Measurements from ENCODE around the gene ZNRF3. TPM values are rescaled to one million over a fixed set of nuclear protein-coding genes. Genes with fewer than 3 reads are reported as not detected.
"Not testable (repeated sequence)": the region's sequence is repeated elsewhere in the genome, so short reads cannot be mapped to it uniquely, and the experiment has no call there.

The ZNRF3 gene
- polyA plus RNA-seq, 6 donors from 2014 or later = 0.09 to 0.23 (median 0.17) TPM; not detected in 2

- peaks cover 0 to 21% (median 7%) of the 10 kb centered on the region in 7 donors for H3K9me3 Mint-ChIP-seq
- DNase-seq (peak; percentile 37), ATAC-seq (ENCODE audit: low read depth in 2 of 2) (peak; percentile 98 to 99)
- H3K27me3 Mint-ChIP-seq = peaks cover 2 to 20% (median 18%) of the 10 kb centered on the region in 3 donors
- not testable (repeated sequence) for H3K4me1 Mint-ChIP-seq, H3K36me3 Mint-ChIP-seq, H3K4me3 Mint-ChIP-seq
- H3K27ac Mint-ChIP-seq = peak overlapping the region in 3 of 6 donors; percentile 27 to 65 (median 44)
Measured at GRCh38 chr22:28868389-28868788, 15.0 kb upstream of the ZNRF3 start.

- Mint-ChIP-seq H3K9me3 (peaks cover 0 to 21% (median 7%) of the 10 kb centered on the region in 7 donors), H3K27ac (no peak overlapping the region), H3K4me1 (no peaks in the 10 kb centered on the region), H3K27me3 (peaks cover 0 to 12% (median 7%) of the 10 kb centered on the region in 3 donors), H3K36me3 (no peaks in the 10 kb centered on the region), H3K4me3 (no peak overlapping the region)
- ATAC-seq (ENCODE audit: low read depth in 2 of 2) (no peak), DNase-seq (no peak)
Measured at GRCh38 chr22:28869736-28870135, 13.6 kb upstream of the ZNRF3 start.

DNA sequence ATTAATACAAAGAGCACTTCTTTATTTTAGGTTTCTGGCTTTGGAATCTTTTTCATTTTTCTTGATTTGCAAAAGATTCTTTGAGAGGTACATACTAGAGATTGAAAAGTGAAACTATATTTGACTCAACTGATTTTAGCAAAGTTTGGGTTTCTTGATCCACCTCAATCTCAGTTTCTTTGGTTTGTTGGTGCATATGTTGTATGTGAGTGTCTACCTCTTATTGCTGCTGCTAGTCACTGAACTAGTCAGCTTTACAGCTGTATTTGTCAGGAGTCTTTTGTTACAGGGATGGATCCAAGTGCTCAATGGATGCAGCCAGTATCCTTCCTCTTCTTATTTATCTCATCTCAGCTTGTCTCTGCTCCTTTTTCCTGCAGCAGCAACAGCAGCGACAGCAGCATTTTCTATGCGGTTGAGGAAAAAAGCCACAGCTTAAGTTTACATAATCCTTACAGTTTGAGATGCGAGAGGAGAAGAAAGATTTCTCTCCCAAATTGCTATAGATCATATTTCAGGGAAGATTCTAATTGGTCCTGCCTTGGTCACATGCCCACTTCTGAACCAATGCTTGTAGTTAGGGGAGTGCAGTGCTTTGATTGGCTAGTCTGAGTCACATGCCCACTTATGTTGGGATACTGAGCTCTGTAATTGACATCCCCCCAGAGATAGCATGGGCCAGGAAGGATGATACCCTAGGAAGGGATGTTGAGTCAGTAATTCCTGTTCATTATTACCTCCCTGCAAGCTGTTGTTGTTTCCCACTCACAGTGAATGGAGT, 10.0 kb upstream of the ZNRF3 start:
- Mint-ChIP-seq H3K36me3 (no peaks in the 10 kb centered on the region), H3K27me3 (peaks cover 0 to 6% (median 0%) of the 10 kb centered on the region in 3 donors), H3K4me3 (no peak overlapping the region), H3K4me1 (no peaks in the 10 kb centered on the region), H3K27ac (no peak overlapping the region), H3K9me3 (peaks cover 0 to 7% (median 0%) of the 10 kb centered on the region in 7 donors)
- DNase-seq = no peak
- no peak for ATAC-seq (ENCODE audit: low read depth in 2 of 2)

DNA sequence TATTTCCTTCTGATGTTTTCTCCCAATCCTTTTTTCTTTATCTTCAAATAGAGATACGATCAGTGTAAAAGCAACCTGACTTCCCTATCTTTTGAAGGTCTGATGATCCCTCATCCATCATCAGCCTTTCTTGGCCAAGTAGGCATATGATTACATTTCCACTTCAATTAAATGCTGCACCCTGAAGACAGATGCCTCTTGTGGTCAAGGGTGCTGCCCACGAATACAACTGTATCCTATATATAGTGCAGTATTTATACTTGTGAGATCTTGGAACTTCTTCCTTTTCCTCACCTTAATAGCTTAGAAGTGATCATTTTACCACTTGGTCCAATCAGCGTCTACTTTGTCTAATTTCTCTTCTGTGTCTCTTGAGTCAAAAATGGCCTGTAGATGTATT, 9.3 kb upstream of the ZNRF3 start:
- Mint-ChIP-seq H3K27me3 (peaks cover 0 to 6% (median 0%) of the 10 kb centered on the region in 3 donors), H3K4me1 (no peaks in the 10 kb centered on the region), H3K36me3 (no peaks in the 10 kb centered on the region), H3K4me3 (no peak overlapping the region), H3K9me3 (peaks cover 0 to 3% (median 0%) of the 10 kb centered on the region in 7 donors), H3K27ac (peak overlapping the region in 1 of 6 donors; percentile 50)
- no peak for ATAC-seq (ENCODE audit: low read depth in 2 of 2)
- DNase-seq = no peak

- no peaks in the 10 kb centered on the region for H3K36me3 Mint-ChIP-seq
- peaks cover 0 to 3% (median 0%) of the 10 kb centered on the region in 3 donors for H3K4me1 Mint-ChIP-seq
Measured at GRCh38 chr22:28874811-28875320, 8.5 kb upstream of the ZNRF3 start.

DNA sequence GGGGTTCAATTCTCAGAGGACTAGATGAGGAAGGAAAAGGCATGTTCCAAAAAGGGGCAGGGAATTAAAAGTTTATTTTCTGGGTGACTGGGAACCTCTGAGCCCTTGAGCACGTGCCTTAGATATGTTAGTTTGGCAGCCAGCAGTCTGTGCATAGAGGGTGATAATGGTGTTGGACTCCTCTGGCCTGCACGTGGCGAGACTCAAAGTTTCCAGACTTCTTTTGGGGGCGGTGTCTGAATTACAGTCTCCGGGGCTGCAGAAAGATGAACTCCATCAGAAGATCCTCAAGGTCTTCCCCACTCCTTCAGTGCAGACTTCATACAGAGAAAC, 861 bp upstream of the ZNRF3 start:
- DNase-seq = no peak
- H3K9me3 Mint-ChIP-seq = peaks cover 0 to 2% (median 0%) of the 10 kb centered on the region in 7 donors
- H3K27ac Mint-ChIP-seq = peak overlapping the region in 5 of 6 donors; percentile 14 to 86 (median 58)
- no peak for ATAC-seq (ENCODE audit: low read depth in 2 of 2)
- H3K4me1 Mint-ChIP-seq = peaks cover 20 to 23% (median 22%) of the 10 kb centered on the region in 3 donors
- peak overlapping the region; percentile 85 to 95 (median 90) for H3K4me3 Mint-ChIP-seq
- H3K36me3 Mint-ChIP-seq = no peaks in the 10 kb centered on the region
- H3K27me3 Mint-ChIP-seq = peaks cover 6 to 18% (median 9%) of the 10 kb centered on the region in 3 donors

More at GRCh38 chr22:28874811-28875320, 8.5 kb upstream of the ZNRF3 start:
- H3K9me3 Mint-ChIP-seq = no peaks in the 10 kb centered on the region
- H3K27me3 Mint-ChIP-seq = peaks cover 0 to 6% (median 0%) of the 10 kb centered on the region in 3 donors
- DNase-seq (no peak), ATAC-seq (ENCODE audit: low read depth in 2 of 2) (no peak)
- no peak overlapping the region for H3K27ac Mint-ChIP-seq
- H3K4me3 Mint-ChIP-seq = no peak overlapping the region

DNA sequence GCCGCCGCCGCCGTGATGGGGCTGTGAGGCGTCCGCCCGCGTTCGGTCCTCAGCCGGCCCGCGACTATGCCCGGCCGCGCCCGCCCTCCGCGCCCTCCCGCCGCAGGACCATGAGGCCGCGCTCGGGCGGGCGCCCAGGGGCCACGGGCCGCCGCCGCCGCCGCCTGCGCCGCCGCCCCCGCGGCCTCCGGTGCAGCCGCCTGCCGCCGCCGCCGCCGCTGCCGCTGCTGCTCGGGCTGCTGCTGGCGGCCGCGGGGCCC, 215 bp downstream of the ZNRF3 start:
- Mint-ChIP-seq H3K9me3 (peaks cover 0 to 2% (median 0%) of the 10 kb centered on the region in 7 donors), H3K4me3 (peak overlapping the region in 3 of 8 donors; percentile 85 to 94 (median 91)), H3K27ac (no peak overlapping the region), H3K4me1 (peaks cover 20 to 23% (median 22%) of the 10 kb centered on the region in 3 donors), H3K36me3 (no peaks in the 10 kb centered on the region), H3K27me3 (peaks cover 16 to 27% (median 17%) of the 10 kb centered on the region in 3 donors)
- ATAC-seq (ENCODE audit: low read depth in 2 of 2) (no peak), DNase-seq (no peak)

DNA sequence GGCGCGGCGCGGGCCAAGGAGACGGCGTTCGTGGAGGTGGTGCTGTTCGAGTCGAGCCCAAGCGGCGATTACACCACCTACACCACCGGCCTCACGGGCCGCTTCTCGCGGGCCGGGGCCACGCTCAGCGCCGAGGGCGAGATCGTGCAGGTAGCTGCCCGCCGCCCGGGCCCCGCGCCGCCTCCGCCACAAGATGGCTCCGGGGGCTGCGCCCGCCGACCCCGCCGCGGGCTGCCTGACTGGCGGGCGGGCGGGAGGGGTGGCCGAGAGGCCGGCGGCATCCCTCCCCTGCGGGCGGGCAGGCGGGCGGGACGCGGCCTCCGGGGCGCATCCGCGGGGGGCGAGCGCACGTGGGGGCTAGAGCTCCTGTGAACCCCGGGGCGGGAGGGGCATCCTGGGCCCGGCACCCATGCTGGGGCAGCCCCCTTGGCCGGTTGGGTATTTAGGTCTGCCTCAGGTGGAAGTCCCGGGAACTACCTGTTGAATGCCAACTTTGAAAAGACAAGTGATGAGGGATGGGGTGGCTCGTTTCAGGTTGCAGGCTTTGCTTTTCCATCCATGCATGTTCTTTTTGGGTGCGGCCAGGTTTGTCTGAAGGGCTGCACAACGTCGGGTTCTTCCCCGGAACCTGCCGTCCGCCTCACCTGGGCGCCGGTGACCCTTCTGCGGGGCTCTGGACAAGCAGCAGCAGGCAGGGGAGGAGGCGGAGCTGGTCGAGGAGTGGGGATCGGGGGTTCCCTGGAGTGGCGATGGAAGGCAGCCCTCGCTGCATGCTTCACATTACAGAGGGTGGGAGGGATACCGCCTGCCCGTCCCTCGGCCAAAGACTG, 760 bp downstream of the ZNRF3 start:
- Mint-ChIP-seq H3K27me3 (peaks cover 17 to 27% (median 18%) of the 10 kb centered on the region in 3 donors), H3K4me1 (peaks cover 20 to 23% (median 22%) of the 10 kb centered on the region in 3 donors), H3K27ac (no peak overlapping the region), H3K4me3 (peak overlapping the region; percentile 52 to 87 (median 80)), H3K9me3 (peaks cover 0 to 2% (median 0%) of the 10 kb centered on the region in 7 donors), H3K36me3 (no peaks in the 10 kb centered on the region)
- peak; percentile 24 to 37 for ATAC-seq (ENCODE audit: low read depth in 2 of 2)
- peak; percentile 38 for DNase-seq

DNA sequence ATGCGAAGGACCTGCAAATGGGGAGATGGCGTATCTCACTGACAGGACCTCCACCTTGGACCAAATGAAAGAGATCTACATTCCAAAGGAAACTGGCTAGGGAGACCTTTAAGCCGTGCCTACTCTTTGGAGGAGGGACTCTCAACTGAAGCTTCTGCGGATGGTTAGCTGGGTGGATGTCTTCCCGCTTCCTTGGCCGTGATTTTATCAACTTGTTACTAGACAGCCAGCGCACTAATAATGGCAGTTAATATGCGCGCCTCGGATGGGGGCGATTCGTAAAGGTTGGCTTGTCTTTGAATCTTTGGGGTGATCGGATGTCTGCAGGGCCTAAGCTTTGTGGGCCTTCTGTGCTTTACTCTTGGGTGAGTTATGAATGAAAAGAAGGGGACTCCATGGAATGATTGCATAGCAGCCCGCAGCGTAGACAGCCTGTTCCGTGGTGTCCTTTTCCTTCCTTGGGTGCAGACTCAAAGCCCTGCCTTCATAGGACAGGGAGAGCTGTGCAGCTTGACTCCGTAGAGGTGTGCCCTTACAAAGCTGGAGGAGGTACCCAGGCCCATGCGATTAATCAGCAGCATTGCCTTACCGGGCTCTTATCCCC, 1.5 kb downstream of the ZNRF3 start:
- peaks cover 0 to 2% (median 0%) of the 10 kb centered on the region in 7 donors for H3K9me3 Mint-ChIP-seq
- H3K4me3 Mint-ChIP-seq = peak overlapping the region in 7 of 8 donors; percentile 52 to 87 (median 76)
- DNase-seq (no peak), ATAC-seq (ENCODE audit: low read depth in 2 of 2) (no peak)
- no peaks in the 10 kb centered on the region for H3K36me3 Mint-ChIP-seq
- H3K4me1 Mint-ChIP-seq = peaks cover 19 to 30% (median 20%) of the 10 kb centered on the region in 3 donors
- H3K27ac Mint-ChIP-seq = no peak overlapping the region
- H3K27me3 Mint-ChIP-seq = peaks cover 17 to 27% (median 24%) of the 10 kb centered on the region in 3 donors

GRCh38 chr22:28885939-28886338, 2.6 kb downstream of the ZNRF3 start:
- Mint-ChIP-seq H3K27me3 (peaks cover 24 to 32% (median 28%) of the 10 kb centered on the region in 3 donors), H3K4me1 (peaks cover 16 to 35% (median 20%) of the 10 kb centered on the region in 3 donors), H3K36me3 (no peaks in the 10 kb centered on the region), H3K9me3 (peaks cover 0 to 2% (median 0%) of the 10 kb centered on the region in 7 donors), H3K27ac (no peak overlapping the region), H3K4me3 (peak overlapping the region in 3 of 8 donors; percentile 46 to 63 (median 56))
- DNase-seq (no peak), ATAC-seq (ENCODE audit: low read depth in 2 of 2) (no peak)

GRCh38 chr22:28886679-28887078, 3.3 kb downstream of the ZNRF3 start:
- not testable (repeated sequence) for ATAC-seq (ENCODE audit: low read depth in 2 of 2); DNase-seq; H3K9me3 Mint-ChIP-seq; H3K27ac Mint-ChIP-seq; H3K36me3 Mint-ChIP-seq
- Mint-ChIP-seq H3K27me3 (peaks cover 25 to 33% (median 32%) of the 10 kb centered on the region in 3 donors), H3K4me1 (peaks cover 16 to 33% (median 20%) of the 10 kb centered on the region in 3 donors), H3K4me3 (peak overlapping the region in 1 of 8 donors; percentile 46)

- ATAC-seq (ENCODE audit: low read depth in 2 of 2) (no peak), DNase-seq (no peak)
- Mint-ChIP-seq H3K9me3 (peaks cover 0 to 2% (median 0%) of the 10 kb centered on the region in 7 donors), H3K27me3 (peaks cover 25 to 39% (median 32%) of the 10 kb centered on the region in 3 donors), H3K4me3 (no peak overlapping the region), H3K36me3 (no peaks in the 10 kb centered on the region), H3K27ac (no peak overlapping the region), H3K4me1 (peaks cover 10 to 25% (median 12%) of the 10 kb centered on the region in 3 donors)
Measured at GRCh38 chr22:28887725-28888459, 4.5 kb downstream of the ZNRF3 start.

Data from naive B cell (primary cell).